Stimulated activated CD8-positive, alpha-beta memory T cell treated with anti-CD3 and anti-CD28 coated beads, Interleukin-12 subunit alpha, Interleukin-12 subunit beta, amount 100 ng/mL, for 24 hours (primary cell): Measurements from ENCODE around the gene SLC30A3.
"Not testable (repeated sequence)": the region's sequence is repeated elsewhere in the genome, so short reads cannot be mapped to it uniquely, and the experiment has no call there.

Experiments used
- DNase-seq: peaks from one replicate; pipeline ENCODE4 v3.0.0-alpha.2; 2020; ENCODE audit errors: extremely low read depth

Gene SLC30A3

GRCh38 chr2:27284996-27285395 lies 22.1 kb upstream of the SLC30A3 start:
- no peak for DNase-seq

- DNase-seq = no peak
Observed at GRCh38 chr2:27282892-27283291, 20.0 kb upstream of the SLC30A3 start.

- DNase-seq = no peak
Observed at GRCh38 chr2:27281855-27282559, 19.2 kb upstream of the SLC30A3 start, which contains the start of gene TRIM54. Gene TRIM54, plus strand, starts transcription at chr2:27282429. Its CDS starts 303 bp downstream, at chr2:27282732.

GRCh38 chr2:27281442-27281841 lies 18.6 kb upstream of the SLC30A3 start:
- no peak for DNase-seq

- no peak for DNase-seq
Observed at GRCh38 chr2:27280826-27281225, 18.0 kb upstream of the SLC30A3 start.

GRCh38 chr2:27278010-27278409 lies 15.2 kb upstream of the SLC30A3 start:
- no peak for DNase-seq

- DNase-seq = no peak
Observed at GRCh38 chr2:27275211-27276150, 12.6 kb upstream of the SLC30A3 start, which contains the start of gene DNAJC5G. Gene DNAJC5G, plus strand, starts transcription at chr2:27275433. Its CDS starts 1,296 bp downstream, at chr2:27276729.

GRCh38 chr2:27272537-27273522 lies 10.0 kb upstream of the SLC30A3 start:
- not testable (repeated sequence) for DNase-seq

- DNase-seq = no peak
Observed at GRCh38 chr2:27271631-27272340, 8.9 kb upstream of the SLC30A3 start.

GRCh38 chr2:27270670-27271069 lies 7.8 kb upstream of the SLC30A3 start:
- no peak for DNase-seq

- no peak for DNase-seq
Observed at GRCh38 chr2:27270131-27270530, 7.3 kb upstream of the SLC30A3 start.

GRCh38 chr2:27268296-27268695 lies 5.4 kb upstream of the SLC30A3 start:
- DNase-seq = not testable (repeated sequence)

GRCh38 chr2:27265536-27265870 lies 2.7 kb upstream of the SLC30A3 start:
- DNase-seq = no peak

GRCh38 chr2:27264753-27265535 lies 2.1 kb upstream of the SLC30A3 start:
- DNase-seq = peak; percentile 34

- no peak for DNase-seq
Observed at GRCh38 chr2:27264253-27264752, 1.5 kb upstream of the SLC30A3 start.

- DNase-seq = no peak
Observed at GRCh38 chr2:27263287-27264252, 723 bp upstream of the SLC30A3 start.

GRCh38 chr2:27261926-27262298 lies 935 bp downstream of the SLC30A3 start:
- DNase-seq = no peak

- no peak for DNase-seq
Observed at GRCh38 chr2:27261241-27261925, 1.5 kb downstream of the SLC30A3 start.
